ENCODE measurements around the gene XYLT1.

XYLT1 gene

DNA sequence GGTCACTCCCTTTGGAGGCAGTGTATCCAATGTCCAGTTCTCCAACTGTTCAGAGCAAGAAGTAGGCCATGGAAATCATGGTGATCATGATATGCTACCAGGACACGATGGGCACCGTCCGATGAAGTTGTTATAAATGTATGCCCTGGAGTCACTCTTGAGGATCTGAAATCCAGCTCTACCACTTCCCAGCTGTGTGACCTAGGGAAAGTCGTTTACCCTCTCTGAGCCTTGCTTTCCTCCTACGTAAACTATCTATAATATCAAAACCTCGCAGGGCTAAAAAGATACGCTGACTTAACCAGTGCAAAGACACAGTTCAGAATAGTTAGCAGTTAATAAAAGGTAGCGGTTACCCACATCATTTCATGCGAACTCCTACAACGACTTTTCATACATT lies 194.2 kb downstream of the XYLT1 start:
- H3K27ac ChIP-seq = no peak overlapping the region
- H4K20me1 ChIP-seq = peaks cover 0 to 52% (median 15%) of the 10 kb centered on the region in 11 experiments; a peak in 9 of 22 replicates
- peaks cover 54 to 97% (median 91%) of the 10 kb centered on the region in 10 experiments for H3K4me1 ChIP-seq
- peaks cover 0 to 15% (median 4%) of the 10 kb centered on the region in 11 experiments; a peak in 4 of 22 replicates for H3K36me3 ChIP-seq
- H3K9ac ChIP-seq = no peak overlapping the region
- H3K4me3 ChIP-seq = no peak overlapping the region
- TF ChIP-seq Cebpa-rat (IDR thresholded peaks at IDR 0.05) = no peak
- no peaks in the 10 kb centered on the region for H3K9me3 ChIP-seq (replicated peaks in 1 of 11)
- no peaks in the 10 kb centered on the region for H3K27me3 ChIP-seq
- H3K4me2 ChIP-seq = peak overlapping the region in 8 of 11 experiments; percentile 45 to 75 (median 64); a peak in 16 of 22 replicates

DNA sequence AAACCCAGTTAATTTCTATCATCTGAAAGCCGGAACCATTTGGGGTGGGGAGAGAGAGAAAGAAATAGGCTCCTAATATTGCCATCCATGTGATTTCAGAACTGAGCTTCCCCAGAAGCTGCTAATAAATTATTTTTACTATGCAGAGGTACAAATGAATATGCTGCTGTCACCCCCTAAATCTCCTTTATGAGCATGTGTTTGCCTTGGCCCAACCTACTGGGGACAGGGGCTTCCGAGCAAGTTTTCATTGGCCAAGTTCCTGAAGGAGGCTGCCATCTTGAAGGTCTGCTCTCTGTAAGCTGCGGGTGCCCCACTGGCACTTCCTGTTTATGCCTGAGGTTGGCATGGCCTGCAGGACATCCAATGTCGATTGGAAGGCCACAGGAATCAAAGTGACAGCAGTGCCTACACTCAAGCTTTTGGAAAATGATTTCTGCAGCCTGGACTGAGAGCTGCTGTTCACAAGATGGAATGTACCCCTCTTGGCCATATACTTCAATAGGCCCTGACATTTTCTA lies 194.7 kb downstream of the XYLT1 start:
- Histone ChIP-seq H3K9ac (no peak overlapping the region), H3K36me3 (peaks cover 0 to 15% (median 4%) of the 10 kb centered on the region in 11 experiments; a peak in 4 of 22 replicates), H3K4me1 (peaks cover 57 to 97% (median 91%) of the 10 kb centered on the region in 10 experiments), H4K20me1 (peaks cover 0 to 53% (median 11%) of the 10 kb centered on the region in 11 experiments; a peak in 9 of 22 replicates), H3K4me3 (no peak overlapping the region), H3K9me3 (replicated peaks in 1 of 11) (no peaks in the 10 kb centered on the region), H3K4me2 (peak overlapping the region; percentile 45 to 75 (median 63); a peak in 21 of 22 replicates), H3K27me3 (no peaks in the 10 kb centered on the region), H3K27ac (peak overlapping the region in 6 of 11 experiments; percentile 29 to 58 (median 42); a peak in 8 of 22 replicates)
- no peak for TF ChIP-seq Cebpa-rat (IDR thresholded peaks at IDR 0.05)

DNA sequence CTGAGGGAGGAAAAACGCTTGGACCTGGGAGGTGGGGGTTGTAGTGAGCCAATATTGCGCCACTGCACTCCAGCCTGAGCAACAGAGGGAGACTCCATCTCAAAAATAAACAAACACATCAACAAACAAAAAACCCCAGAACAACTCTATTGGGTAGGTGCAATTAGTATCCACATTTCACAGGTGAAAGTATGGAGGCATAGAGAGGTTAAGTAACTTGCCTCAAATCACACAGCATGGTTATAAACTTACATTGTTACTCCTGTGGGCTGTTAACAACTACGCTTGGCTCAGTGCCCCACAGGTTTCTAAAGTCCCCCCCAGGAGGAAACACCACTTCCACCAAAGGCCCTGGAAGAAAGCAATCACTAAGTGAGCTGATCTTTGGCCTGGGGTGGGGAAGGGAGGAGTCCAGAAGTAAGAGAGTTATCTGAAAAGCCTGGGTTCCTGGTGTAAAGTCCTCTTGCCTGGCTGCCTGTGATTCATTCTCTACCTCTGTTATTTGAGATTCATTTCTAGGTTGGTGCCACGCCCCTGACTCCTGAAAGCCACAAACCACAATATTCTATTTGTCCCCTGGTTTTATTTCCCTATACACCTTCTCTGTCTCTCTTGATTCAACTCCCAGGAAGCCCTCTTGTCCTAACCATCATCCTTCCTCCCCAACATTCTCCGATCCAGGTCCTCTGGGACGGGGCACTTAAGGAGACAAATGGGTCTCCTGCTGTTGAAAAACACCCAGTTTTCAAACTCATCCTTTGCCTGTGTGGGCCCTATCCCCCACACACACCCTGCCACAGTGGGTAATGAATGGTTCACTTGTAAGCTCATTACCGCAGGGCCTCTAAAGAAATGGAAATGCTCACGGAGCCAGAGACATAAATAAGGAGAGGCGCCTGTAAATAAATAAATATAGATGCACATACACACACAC lies 195.4 kb downstream of the XYLT1 start:
- Histone ChIP-seq H3K27ac (peak overlapping the region in 9 of 11 experiments; percentile 2 to 58 (median 41); a peak in 15 of 22 replicates), H3K27me3 (no peaks in the 10 kb centered on the region), H3K4me2 (peak overlapping the region; percentile 45 to 75 (median 63))

DNA sequence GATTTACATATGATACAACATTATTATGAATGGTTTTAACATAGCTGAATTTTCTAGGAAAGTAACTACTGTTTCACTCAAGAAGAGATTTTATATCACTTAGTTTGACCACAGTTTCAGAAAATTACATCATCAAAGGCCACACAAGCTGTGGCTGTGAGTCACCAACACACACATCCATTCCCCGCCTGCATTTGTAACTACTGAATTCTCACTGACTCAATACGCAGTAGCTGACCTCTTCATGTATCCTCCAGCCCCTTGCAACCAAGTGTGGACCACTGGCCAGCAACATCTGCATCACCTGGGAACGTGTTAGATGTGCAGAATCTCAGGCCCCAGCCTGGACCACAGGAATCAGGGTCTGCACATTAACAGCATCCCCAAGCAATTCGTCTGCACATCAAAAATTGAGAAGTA lies 197.6 kb downstream of the XYLT1 start:
- H3K36me3 ChIP-seq = peaks cover 0 to 15% (median 4%) of the 10 kb centered on the region in 11 experiments; a peak in 4 of 22 replicates
- peaks cover 72 to 95% (median 86%) of the 10 kb centered on the region in 10 experiments for H3K4me1 ChIP-seq
- peak overlapping the region in 9 of 11 experiments; percentile 11 to 65 (median 36); a peak in 10 of 22 replicates for H3K27ac ChIP-seq
- 0 out of 22 replicates have a peak, but pooled peaks of 1 of the 11 experiments have one; percentile 10 for TF ChIP-seq Cebpa-rat (IDR thresholded peaks at IDR 0.05)
- H3K9ac ChIP-seq = no peak overlapping the region
- H3K27me3 ChIP-seq = no peaks in the 10 kb centered on the region
- peaks cover 0 to 41% (median 1%) of the 10 kb centered on the region in 11 experiments; a peak in 6 of 22 replicates for H4K20me1 ChIP-seq
- no peak overlapping the region for H3K4me3 ChIP-seq
- no peaks in the 10 kb centered on the region for H3K9me3 ChIP-seq (replicated peaks in 1 of 11)
- H3K4me2 ChIP-seq = peak overlapping the region; percentile 1 to 76 (median 63); a peak in 20 of 22 replicates

More for the DNA sequence above, 195.4 kb downstream of the XYLT1 start:
- no peaks in the 10 kb centered on the region for H3K9me3 ChIP-seq (replicated peaks in 1 of 11)
- peak overlapping the region in 2 of 11 experiments; percentile 11 to 19; a peak in 4 of 22 replicates for H3K9ac ChIP-seq
- H3K4me1 ChIP-seq = peaks cover 65 to 97% (median 91%) of the 10 kb centered on the region in 10 experiments
- peaks cover 0 to 56% (median 11%) of the 10 kb centered on the region in 11 experiments; a peak in 8 of 22 replicates for H4K20me1 ChIP-seq
- no peak for TF ChIP-seq Cebpa-rat (IDR thresholded peaks at IDR 0.05)
- H3K4me3 ChIP-seq = no peak overlapping the region
- H3K36me3 ChIP-seq = peaks cover 0 to 15% (median 4%) of the 10 kb centered on the region in 11 experiments; a peak in 4 of 22 replicates

DNA sequence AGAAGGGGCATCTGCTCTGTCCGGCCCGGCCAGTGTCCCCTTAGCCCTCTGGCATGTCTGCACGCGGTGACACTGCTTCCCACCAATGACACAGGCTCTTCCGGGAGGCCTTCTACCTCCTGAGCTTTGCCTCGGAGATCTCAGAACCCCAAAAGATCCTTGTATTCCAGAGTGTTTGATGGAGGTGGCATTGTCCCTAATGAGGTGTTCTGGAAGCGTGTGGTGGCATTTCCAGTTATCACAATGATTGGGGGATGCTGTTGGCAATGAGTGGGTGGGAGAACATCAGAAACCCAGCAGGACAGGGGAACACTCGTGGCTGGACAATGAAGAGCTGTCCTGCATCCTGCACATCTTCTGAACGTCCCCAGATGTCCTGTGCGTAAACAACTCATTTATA lies 198.0 kb downstream of the XYLT1 start:
- Histone ChIP-seq H3K9me3 (replicated peaks in 1 of 11) (no peaks in the 10 kb centered on the region), H3K27me3 (no peaks in the 10 kb centered on the region), H3K27ac (peak overlapping the region in 10 of 11 experiments; percentile 11 to 65 (median 39); a peak in 15 of 22 replicates), H3K9ac (peak overlapping the region in 3 of 11 experiments; percentile 4 to 29 (median 26); a peak in 2 of 22 replicates), H3K4me2 (peak overlapping the region; percentile 1 to 76 (median 63); a peak in 20 of 22 replicates), H3K4me1 (peaks cover 68 to 95% (median 82%) of the 10 kb centered on the region in 10 experiments), H3K4me3 (no peak overlapping the region), H3K36me3 (peaks cover 0 to 15% (median 4%) of the 10 kb centered on the region in 11 experiments; a peak in 4 of 22 replicates), H4K20me1 (peaks cover 0 to 37% (median 0%) of the 10 kb centered on the region in 11 experiments; a peak in 4 of 22 replicates)
- no peak for TF ChIP-seq Cebpa-rat (IDR thresholded peaks at IDR 0.05)

DNA sequence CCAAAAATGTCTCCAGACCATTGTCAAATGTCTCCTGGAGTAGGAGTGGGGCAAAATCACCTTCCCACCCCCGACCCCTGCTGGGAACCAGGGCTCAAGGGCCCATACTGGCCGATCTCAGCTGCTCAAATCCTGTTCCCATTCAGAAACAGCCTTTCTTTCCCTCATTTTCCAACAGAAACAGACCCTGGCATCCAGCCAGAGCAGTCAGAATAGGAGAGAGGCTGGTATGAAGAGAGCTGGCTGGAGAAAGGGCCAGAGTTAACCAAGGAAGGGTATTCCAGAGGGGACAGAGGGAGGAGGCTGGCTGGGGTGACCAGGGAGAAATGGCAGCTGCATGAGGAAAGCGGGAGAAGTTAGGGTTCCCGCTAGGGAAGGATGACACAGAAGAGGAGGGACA lies 199.1 kb downstream of the XYLT1 start:
- no peaks in the 10 kb centered on the region for H3K9me3 ChIP-seq (replicated peaks in 1 of 11)
- no peak for TF ChIP-seq Cebpa-rat (IDR thresholded peaks at IDR 0.05)
- peak overlapping the region in 8 of 11 experiments; percentile 33 to 68 (median 55); a peak in 16 of 22 replicates for H3K27ac ChIP-seq
- no peak overlapping the region for H3K4me3 ChIP-seq
- peak overlapping the region in 7 of 11 experiments; percentile 6 to 31 (median 13); a peak in 5 of 22 replicates for H3K9ac ChIP-seq
- H3K36me3 ChIP-seq = peaks cover 0 to 14% (median 4%) of the 10 kb centered on the region in 11 experiments; a peak in 5 of 22 replicates
- no peaks in the 10 kb centered on the region for H3K27me3 ChIP-seq
- peaks cover 0 to 42% (median 4%) of the 10 kb centered on the region in 11 experiments; a peak in 6 of 22 replicates for H4K20me1 ChIP-seq
- peak overlapping the region in 10 of 11 experiments; percentile 11 to 78 (median 66); a peak in 18 of 22 replicates for H3K4me2 ChIP-seq
- peaks cover 67 to 94% (median 80%) of the 10 kb centered on the region in 10 experiments for H3K4me1 ChIP-seq

DNA sequence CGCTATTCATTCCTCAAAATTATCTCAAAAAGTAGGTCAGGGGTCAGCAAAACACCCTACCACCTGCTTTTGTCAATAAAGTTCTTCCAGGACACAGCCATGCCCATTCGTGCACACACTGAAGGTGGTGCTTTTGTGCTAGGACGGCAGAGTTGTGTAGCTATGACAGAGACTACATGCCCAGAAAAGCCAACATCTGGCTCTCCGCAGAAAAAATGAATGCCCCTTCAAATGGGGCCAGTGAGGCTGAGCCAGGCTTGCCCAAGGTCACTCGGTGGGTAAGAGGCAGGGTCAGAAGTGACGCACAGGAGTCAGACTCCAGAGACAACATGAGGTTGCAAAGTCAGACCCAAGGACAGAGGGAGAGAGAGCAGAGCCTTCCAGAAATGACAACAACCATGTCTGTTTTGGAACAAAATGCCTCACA lies 200.1 kb downstream of the XYLT1 start:
- Histone ChIP-seq H3K4me3 (no peak overlapping the region), H3K9ac (peak overlapping the region in 6 of 11 experiments; percentile 2 to 30 (median 11); a peak in 5 of 22 replicates), H3K27ac (peak overlapping the region in 9 of 11 experiments; percentile 21 to 68 (median 55); a peak in 17 of 22 replicates), H3K4me1 (peaks cover 62 to 91% (median 75%) of the 10 kb centered on the region in 10 experiments), H4K20me1 (peaks cover 0 to 45% (median 4%) of the 10 kb centered on the region in 11 experiments; a peak in 6 of 22 replicates), H3K36me3 (peaks cover 0 to 11% (median 0%) of the 10 kb centered on the region in 11 experiments; a peak in 4 of 22 replicates), H3K27me3 (no peaks in the 10 kb centered on the region), H3K9me3 (replicated peaks in 1 of 11) (no peaks in the 10 kb centered on the region), H3K4me2 (peak overlapping the region; percentile 52 to 79 (median 69))
- TF ChIP-seq Cebpa-rat (IDR thresholded peaks at IDR 0.05) = no peak

DNA sequence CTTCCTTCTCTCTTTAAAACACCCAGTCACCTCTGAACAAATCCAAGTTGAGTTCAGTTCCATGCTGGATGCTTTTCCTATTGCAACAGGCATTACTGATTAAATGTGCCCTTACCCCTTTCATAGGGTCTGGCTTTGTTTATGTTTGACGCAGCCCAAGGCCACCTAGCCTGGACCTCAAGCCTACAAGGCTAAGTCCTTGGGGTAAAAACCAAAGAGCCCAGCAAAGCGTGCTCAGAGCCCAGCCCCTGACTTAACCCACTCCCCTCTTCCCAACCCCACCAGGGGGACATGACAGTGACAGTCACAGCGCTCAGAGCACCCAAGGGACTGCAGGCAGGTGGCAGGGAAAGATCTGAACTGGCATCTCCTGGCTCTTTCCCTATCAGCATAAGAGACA lies 200.6 kb downstream of the XYLT1 start:
- H3K4me1 ChIP-seq = peaks cover 56 to 91% (median 72%) of the 10 kb centered on the region in 10 experiments
- H3K27me3 ChIP-seq = no peaks in the 10 kb centered on the region
- peaks cover 0 to 45% (median 4%) of the 10 kb centered on the region in 11 experiments; a peak in 5 of 22 replicates for H4K20me1 ChIP-seq
- H3K9ac ChIP-seq = peak overlapping the region in 5 of 11 experiments; percentile 3 to 30 (median 13); a peak in 3 of 22 replicates
- H3K27ac ChIP-seq = peak overlapping the region in 9 of 11 experiments; percentile 21 to 68 (median 55); a peak in 16 of 22 replicates
- H3K4me2 ChIP-seq = peak overlapping the region; percentile 52 to 79 (median 69)
- H3K36me3 ChIP-seq = peaks cover 0 to 11% (median 0%) of the 10 kb centered on the region in 11 experiments; a peak in 4 of 22 replicates
- H3K4me3 ChIP-seq = no peak overlapping the region
- TF ChIP-seq Cebpa-rat (IDR thresholded peaks at IDR 0.05) = no peak
- no peaks in the 10 kb centered on the region for H3K9me3 ChIP-seq (replicated peaks in 1 of 11)
